Measurements from ENCODE around the gene MACROD2.

Gene MACROD2

DNA sequence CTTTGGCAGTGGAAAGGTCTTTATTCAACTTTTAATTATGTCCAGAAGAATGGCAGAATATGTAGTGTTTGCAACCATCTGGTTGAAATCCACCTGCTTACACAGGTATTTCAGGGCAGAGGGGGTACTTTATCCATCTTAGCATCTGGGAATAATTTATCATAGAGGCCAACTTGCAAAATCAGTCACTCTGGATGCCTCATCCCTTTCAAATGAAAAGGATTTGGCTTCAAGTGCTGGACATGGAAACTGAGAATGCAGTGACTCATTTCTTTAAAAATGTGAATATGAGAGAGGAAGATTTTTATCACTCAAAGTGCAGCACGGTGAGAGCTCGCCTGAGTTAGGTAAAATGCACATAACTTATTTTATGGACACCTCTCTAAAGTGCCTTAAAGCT is 1819.6 kb downstream of the MACROD2 start:
- no peak for DNase-seq (ENCODE audit: low read depth)

DNA sequence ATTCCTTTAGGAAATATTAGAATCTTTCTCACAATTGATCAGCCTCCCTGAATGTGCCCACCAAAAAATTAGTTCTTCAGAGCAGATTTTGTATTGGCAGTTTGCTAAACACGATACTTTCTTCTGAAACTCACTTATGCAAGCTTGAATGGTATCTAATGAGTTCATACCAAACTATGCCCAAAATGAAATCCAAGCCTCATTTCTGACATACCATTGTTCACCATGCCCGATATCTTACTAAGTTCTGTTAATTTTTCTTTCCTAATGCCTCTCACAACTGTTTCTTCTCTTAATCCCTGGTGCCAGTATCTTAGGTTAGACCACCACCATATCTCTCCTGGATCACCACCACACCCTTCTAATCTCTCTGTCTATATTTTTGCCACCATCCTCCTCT is 1822.0 kb downstream of the MACROD2 start:
- no peak for DNase-seq (ENCODE audit: low read depth)

DNA sequence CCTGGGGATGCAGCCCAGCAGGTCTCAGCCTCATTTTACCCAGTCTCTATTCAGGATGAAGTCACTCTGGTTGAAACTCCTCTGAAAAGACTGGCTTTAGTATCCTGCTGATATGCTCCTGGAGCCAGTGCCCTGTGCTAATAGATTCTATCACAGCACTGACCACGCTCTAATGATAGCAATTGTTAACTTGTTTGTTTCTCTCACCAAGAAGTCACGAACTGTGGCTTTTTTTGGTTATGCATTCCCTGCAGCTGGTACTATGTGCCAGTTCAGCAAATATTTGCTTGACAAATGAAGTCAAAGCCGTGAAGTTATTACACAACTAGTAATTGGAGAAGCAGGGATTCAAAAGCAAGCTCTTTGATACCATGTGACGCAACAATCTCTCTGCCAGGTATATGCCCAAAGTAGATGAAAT is 1823.3 kb downstream of the MACROD2 start:
- no peak for DNase-seq (ENCODE audit: low read depth)

DNA sequence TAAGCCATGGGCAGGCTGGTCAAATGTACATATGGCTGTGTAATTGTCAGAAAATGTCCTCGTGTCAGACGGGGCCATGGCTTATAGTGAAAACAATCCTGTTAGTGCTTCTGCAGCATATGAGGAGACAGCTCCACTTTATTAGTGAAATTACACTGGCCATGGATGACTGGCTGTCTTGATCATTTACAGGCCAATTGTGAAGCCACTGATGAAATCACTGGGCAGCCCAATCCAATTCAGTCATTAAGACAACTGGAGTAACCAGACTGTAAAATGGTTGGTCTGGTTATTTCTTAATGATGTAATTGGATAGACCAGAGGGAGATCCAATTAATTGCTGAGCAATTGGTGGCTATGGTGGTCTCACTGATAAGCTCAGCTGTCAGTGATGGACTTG is 1828.4 kb downstream of the MACROD2 start:
- DNase-seq (ENCODE audit: low read depth) = no peak

DNA sequence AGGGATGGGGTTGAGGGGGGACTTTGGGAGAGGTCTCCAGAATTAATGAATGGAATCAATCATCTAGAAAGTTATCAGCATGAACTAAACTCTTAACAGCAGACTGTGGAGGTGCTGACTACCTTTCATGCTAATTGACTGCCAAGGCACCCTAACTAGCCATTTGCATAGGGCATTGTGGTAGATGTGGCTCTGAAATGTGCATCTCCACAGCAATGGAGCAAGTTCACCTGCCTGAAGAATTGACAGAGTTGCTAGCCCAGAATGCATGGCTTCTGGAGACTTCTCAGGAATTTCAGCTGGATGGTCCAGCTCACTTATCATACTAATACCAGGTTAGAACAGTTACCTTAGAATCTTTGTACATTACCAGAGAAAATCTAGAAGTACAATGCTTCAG is 1832.3 kb downstream of the MACROD2 start:
- DNase-seq (ENCODE audit: low read depth) = no peak

DNA sequence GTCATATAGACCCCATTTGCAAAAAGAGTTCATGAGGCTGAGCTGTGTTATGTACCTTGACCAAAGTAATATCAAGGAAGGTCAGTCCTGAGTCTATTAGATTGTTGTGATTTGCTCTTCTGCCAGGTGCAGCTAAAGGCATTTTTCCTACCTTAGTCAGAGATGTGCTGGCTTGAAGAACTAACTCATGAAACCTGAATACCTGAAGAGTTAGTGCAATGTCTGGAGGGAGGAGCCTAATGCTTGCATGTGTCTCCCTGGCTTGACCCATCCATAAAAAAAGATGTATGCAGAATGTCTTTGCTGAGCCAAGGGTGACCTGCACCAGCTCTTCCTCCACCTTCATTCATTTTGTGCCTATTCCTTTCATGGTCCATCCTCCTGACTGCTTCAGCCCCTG is 1835.9 kb downstream of the MACROD2 start:
- DNase-seq (ENCODE audit: low read depth) = no peak

DNA sequence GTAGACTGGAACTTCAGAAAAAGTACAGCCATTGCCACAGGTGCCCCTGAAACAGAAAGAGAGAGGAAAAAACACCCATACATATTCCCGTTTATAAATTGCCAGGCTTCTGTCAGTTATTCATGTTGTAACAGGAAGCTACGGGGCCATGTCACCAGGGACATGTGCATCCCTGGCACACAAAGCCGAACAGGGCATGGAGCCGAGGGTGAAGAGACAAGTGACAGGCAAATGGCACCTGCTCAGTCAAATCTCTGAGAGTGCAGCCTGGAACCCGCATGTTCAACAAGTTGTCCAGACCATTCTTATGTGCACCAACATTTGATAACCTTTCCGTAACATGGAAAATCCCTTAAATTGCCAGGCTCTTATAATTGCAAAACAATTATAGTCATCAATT is 1837.2 kb downstream of the MACROD2 start:
- DNase-seq (ENCODE audit: low read depth) = no peak

DNA sequence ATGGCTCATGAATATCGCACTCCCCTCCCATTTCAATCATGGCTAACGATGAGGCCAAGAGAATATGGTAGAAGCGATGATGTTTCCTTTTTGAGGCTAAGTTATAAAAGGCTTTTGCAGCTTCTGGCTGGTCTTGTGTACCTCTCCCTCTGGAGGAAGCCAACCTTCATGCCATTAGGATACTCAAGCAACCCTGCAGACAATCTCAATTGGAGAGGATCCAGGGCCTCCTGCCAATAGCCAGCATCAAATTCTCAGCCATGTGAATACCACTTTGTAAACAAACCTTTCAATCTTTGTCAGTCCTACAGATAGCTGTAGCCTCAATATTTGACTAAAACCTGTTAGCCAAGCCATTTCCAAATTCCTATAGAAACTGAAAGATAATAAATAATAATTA is 1839.5 kb downstream of the MACROD2 start:
- no peak for DNase-seq (ENCODE audit: low read depth)

DNA sequence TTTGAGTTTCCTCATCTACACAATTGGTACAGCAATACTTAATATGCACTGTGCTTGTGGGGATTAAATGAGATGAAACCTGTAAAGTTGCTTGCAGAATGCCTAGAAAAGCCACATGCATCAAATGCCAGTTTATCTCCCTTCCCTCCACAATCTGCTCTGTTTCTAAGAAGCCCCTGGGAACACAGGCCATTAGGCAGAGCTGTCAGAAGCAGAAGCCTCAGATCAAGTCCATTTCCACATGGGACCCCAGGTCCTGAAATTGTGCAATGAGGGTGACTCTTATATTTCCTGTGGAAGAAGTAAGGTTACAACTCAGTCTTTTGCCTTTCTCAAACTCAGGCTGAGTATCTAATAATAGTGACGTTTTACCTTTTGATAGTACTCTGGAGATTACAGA is 1840.5 kb downstream of the MACROD2 start:
- no peak for DNase-seq (ENCODE audit: low read depth)

DNA sequence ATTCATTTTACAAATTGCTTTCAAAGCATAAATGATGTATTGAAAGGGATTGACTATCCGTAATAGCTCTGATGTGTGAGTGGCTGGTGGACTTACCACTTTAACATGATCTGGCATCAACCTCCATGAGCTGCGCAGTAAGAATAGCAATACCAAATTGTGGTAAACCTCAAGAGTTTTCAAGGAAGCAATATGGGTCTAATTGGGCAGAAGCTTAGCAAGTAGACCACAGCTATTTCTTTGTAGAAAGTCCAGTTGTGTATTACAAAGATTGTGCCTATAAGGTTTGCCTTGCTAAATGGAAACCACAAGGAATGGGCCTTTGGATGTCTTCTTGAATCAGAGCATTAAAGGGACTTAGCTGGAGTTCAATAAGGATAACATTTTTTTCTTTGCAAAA is 1841.3 kb downstream of the MACROD2 start:
- DNase-seq (ENCODE audit: low read depth) = no peak

DNA sequence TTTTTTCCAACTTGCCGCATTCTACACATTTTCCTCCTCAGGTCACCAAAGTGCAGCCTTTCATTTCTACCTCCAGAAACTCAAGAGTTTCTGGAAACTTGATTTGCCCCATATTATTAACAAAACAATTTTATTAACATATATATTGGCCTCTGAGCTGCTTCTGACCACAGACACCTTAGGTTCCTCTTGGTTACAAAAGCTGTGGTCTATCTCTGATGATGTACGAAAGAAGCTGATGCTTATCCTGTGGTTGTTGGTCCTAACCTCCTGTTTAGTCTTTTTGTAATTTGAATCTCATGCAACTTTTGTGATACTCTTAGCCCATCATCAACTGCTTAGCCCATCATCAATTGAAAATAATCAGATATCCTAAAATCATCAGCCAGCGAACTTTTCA is 1842.2 kb downstream of the MACROD2 start:
- DNase-seq (ENCODE audit: low read depth) = no peak

DNA sequence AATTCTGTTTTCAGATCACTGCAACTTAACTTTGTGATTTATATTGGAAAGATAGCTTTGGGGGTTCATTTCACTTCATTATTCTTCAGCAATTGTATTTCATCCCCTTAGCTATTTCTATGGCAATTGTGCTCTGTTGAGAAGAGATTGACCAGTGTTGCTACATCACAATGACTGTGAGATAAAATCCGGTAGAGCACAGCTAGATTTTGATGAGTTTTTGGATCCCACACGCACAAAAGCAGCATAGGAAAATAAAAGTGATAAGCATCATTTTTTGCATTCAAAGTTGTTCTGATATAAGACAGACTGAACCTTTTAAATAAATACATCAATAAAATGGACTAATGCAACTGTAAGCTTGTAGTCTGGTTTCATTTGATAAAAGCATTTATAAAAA is 1843.2 kb downstream of the MACROD2 start:
- no peak for DNase-seq (ENCODE audit: low read depth)

DNA sequence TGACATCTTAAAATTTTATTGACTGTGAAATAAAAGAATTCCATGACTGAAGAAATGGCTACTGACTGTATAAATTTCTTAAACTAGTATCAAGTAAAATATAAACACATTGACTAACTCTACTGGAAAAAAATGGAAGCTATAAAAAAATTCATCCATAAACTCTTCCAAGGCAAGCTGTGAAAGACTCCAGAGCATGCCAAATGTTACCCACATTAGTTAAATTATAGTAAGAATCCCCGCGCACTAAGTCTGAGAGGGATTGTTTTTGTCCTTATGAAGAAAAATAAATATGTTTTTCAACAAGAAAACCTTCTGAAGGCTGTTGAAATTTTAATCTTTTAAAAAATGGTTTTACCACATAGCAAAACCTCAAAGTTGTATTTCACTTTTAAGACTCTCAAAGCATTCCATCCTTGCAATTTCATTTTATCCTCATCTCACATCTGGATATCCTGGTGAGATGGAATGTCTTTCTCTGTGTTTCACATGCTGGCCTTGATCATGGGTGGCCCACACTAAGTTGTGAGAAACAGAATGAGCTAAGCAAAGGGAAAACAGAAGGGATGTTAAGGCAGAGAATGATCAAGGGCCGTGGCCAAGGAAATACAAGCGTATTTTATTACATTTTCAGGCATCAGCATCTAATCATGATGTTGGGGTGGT is 1845.5 kb downstream of the MACROD2 start:
- DNase-seq (ENCODE audit: low read depth) = no peak

DNA sequence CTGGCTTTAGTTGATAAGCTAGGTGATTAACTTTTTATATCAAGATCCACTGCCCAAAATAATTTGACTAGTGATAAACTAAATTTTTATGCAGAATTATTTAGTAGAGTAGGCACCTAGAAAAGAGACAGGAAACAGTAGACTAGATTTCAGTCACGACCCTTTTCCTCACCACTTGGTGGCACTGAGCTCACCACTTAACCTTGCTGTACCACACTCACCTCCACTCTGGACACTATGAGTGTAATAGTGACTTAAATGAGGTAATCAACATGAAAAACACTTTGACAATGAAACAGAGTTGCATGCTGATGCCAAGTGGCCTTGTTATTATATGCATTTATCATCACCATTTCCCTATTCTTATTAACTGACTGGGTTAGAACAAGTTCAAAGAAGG is 1847.6 kb downstream of the MACROD2 start:
- no peak for DNase-seq (ENCODE audit: low read depth)

DNA sequence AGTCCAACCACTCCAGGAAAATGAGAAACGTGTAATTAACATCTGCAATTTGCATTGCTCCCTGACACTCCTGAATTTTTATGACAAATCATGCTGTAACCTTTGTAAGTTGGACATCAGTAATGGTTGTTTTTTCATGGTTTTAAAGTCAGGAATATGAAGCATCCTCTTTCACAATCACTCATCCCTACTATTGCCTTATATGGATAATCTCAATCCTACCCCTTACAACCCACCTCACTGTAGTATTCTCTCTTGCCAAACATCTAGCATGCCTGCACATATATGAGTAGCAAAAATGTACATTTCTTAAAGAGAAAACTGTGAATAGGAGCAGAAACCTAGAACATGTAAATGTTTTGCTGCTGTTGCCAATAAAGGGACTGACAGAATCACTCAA is 1848.5 kb downstream of the MACROD2 start:
- no peak for DNase-seq (ENCODE audit: low read depth)

DNA sequence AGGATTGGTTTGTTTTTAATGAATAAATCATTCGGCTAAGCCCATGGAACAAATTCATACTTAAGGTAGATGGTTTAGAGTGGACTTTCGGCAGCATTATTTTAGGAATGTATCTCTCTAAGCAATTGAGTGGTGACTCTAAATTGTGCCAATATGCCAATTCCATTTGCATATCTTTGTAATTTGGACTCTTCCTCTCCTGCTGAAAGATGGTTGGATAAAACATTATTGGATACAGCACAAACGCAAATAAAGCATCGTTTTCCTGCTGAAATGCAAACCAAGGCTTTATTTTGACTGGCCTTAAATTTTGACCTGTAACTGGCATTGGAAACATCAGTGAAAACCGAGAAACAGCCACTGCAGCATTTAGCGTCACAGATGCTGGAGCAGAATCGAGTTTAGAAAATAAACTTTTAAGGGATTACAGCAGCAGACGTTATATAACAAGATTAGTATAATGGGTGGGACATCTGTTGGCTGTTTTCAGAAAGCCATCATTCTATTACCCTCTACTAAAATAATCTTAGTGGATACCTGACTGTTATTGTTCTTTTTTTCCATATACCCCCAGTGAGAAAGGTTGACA is 1852.0 kb downstream of the MACROD2 start:
- no peak for DNase-seq (ENCODE audit: low read depth)

DNA sequence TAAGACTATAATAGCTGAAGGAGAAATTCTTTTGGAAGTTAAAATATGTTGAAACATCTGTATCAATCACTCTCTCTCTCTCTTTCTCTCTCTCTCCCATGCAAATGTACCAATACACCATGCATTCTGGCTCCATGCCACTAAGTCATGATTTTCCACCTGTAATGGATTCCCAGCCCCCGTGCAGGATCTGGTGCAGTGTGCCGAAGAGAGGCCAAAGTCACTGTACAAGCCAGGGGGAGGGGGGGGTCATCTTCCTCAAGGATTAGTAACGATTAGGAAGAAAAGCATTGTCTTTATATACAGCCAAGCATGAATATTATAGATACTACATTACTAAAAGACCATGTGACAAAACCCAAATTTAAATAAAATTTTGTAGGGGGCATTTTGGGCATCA is 1852.8 kb downstream of the MACROD2 start:
- no peak for DNase-seq (ENCODE audit: low read depth)

DNA sequence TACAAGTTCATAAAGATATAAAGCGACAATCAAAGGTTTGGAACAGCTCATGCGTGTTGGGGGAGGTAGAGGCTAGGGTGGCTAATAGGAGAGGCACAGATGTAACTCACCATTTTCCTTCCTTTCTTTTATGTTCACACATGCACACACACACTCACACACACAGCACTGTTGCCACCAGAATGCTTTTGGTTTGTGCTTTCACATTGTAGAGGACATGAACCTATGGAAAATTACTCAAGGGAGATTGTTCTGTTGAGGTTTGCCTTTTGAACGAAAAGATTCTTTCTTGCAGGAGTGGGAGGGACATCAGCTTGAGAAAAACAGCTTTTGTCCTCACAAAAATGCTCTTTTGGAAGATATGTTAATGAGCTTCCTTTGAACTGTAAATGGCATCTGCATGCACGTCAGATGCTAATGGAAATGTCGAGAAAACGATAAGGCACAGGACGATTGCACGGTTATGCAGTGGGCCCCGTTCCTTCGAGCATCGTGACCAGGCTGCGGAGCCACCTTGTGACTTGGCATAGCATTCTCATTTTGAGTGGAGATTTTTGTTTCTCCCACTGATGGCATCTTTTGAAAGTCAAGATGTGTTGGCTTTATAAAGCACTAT is 1853.8 kb downstream of the MACROD2 start:
- DNase-seq (ENCODE audit: low read depth) = no peak

DNA sequence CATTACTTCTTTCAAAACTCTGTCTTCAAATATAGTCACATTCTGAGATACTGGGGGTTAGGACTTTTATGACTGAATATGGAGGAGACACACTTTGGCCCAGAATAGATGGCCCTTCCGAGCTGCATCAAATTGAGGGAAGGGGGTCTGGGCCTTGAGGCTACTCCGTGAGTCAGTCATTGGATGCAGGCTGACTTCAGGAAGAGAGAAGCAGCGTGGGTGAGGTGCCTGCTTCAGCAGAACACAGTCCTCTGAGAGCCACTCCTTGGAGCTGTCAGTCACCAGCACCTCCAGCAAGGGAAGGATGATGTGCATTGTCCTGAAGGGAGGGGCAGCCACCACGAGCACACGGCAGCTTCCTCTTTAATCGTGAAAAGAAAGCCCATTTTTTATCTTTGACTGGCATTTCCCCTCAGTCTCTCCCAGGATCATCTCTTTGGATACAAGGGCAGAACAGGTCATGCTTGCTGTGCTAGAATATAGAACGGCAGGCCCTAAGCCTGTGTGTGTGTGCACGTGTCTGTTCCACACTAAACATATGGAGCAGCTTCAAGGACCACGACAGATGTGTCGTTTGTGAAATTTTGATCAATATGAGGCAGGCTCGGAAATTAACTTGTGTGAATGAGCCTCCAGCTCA is 1856.4 kb downstream of the MACROD2 start:
- DNase-seq (ENCODE audit: low read depth) = no peak

DNA sequence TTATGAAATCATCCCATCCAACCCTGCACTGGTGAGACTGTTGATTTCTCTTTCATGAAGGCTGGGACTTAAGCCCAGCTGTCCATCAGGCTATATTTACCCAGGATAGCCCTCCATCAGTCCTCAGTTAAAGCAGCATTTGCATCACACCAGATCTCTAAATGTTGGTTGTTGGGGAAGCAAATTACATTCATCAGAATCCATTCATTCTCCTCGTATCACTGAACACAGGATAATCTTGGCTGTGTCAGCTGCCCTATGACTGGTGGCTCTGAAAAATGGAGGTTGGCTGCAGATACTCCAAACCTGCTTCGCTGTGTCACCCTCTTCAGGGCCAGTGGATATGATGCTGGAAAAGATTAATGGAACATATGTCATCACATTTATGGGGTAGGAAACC is 1859.6 kb downstream of the MACROD2 start:
- no peak for DNase-seq (ENCODE audit: low read depth)

DNA sequence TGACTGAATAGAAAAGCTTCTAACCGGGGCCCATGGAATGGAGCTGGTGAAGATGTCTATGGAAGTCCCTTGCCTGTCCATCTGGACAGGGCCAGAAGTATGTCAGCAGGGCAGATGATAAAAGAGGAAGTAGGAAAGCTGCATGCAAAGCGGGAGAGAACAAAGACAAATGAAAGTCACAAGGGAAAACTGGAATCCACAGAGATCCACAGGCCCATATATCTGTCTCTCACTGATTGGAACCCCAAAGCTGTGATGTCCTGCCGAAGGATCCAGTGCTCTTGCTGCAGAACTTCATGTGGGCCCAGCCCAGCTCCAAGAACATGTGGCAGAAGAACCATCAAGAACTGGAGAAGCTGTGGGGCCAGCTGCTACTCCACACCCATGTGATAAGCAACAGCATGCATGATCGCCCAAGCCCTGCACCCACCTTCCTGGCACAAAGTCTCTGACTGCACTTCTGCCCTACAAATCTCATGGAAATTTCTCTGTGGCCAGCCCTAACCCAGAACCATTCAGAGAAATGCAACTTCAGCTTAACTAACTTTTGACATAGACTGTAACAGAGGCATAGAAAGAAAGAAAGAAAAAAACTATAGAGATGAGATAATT is 1862.0 kb downstream of the MACROD2 start:
- no peak for DNase-seq (ENCODE audit: low read depth)

DNA sequence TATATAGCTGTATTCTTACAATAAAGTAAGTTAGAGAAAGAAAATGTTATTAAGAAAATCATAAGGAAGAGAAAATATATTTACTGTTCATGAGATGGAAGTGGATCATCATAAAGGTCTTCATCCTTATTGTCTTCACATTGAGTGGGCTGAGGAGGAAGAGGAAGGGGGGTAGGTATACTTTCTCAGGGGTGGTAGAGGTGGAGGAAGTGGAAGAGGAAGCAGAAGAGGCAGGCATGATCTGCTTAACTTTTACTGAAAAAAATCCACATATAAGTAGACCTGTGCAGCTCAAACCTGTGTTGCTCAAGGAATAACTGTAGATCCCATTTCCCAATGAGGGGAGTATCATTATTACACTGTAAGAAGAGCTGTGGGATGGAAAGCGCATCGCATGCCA is 1863.7 kb downstream of the MACROD2 start:
- no peak for DNase-seq (ENCODE audit: low read depth)

DNA sequence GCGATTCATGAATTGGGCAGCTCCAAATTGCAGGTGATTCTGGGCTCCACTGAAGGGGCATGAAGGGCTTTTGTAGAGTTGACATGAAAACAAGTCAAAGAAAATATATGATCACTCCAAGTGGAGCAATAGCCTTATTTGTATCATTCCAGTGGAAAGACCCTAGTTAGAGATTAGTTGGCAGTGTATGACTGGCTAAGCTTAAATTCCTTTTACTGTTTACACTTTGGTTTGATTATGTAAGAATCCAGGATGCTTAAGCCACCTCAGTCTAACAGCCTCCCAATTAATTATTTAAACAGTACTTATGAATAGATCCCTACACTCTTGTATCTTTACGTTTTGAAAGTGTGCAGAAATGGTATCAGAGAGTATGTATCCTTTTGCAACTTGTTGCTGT is 1865.5 kb downstream of the MACROD2 start:
- DNase-seq (ENCODE audit: low read depth) = no peak

Data from activated T-helper 1 cell treated with Interleukin-2 at 50 U/mL for 16 hours (primary cell).